ENCODE measurements around the gene IGFL4.
A peak's percentile ranks its signal among the peaks of the same experiment; 100 is the strongest.

The IGFL4 gene

GRCh38 chr19:46018729-46019251, 22.0 kb downstream of the IGFL4 start:
- no peak for DNase-seq

DNA sequence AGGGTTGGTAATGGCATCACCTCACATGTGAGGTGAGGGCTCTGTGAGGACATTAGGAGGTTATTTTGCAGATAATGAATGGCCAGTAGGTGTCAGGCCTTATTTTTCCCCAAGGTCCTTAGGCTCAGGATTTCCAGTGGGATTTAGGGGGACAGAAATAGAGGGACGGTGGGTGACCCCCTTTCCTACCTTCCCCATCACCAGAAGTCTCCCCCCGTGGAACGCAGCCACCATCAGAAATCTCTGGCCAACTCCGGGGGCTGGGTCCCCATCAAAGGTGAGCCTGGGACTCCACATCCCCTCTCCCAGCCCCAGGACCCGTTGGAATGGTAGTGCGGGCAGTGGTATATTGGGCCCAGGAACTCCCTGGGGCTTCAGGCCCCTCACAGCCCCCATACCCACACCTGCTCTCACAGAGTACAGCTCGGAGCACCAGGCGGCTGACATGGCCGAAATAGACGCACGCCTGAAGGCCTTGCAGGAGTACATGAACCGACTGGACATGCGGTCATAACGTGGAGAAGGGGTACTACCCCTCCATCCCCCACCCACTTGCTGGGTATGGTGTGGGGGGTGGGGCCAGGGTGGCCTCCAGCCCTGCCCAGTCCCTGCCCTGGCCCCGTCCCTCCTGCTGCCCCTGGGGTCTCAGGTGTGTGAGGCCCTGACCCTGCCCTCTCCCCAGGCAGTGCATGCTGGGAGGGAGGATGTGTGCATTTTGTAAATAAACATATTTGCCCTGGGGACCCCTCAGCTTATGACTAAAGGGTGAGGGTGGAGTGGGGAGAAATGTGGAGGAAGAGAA, 22.7 kb downstream of the IGFL4 start:
- no peak for DNase-seq

- DNase-seq: no peak
Observed at GRCh38 chr19:46017095-46017429, 23.7 kb downstream of the IGFL4 start.

DNA sequence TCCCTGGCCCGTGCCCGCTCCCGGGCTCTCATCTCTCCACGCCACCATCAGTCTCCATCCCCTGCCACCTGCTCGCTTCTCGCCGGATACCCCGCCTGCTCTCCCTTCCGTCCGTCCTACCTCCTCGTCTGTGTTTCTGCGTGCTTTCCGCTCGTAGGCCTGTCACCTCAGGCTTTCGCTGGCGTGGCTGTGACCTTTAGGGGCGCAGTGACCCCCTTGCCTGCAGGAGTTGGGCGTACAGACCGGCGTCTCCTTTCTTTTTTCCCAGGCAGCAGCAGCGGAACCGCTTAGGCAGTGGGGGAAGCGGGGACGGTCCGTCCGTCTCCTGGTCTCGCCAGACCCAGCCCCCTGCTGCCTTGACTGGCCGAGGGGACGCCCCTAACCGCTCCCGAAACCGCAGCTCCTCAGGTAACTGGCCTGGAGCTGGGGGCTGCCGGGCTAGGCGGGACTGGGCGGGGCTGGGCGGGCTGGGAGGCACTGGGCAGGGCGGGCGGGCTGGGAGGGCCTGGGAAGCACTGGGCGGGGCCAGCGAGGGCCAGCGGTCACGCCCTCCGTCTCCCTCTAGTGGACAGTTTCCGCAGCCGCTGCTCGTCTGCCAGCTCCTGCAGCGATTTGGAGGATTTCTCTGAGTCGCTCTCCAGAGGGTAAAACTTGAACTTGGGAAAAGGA, 24.2 kb downstream of the IGFL4 start:
- peak; percentile 68 for DNase-seq

- DNase-seq: peak; percentile 12
Observed at GRCh38 chr19:46015687-46016425, 24.9 kb downstream of the IGFL4 start.

- peak; percentile 49 for DNase-seq
Observed at GRCh38 chr19:46014941-46015686, 25.7 kb downstream of the IGFL4 start.

GRCh38 chr19:46014534-46014933, 26.3 kb downstream of the IGFL4 start:
- DNase-seq: no peak

GRCh38 chr19:46009530-46010510, 31.0 kb downstream of the IGFL4 start:
- peak; percentile 56 for DNase-seq

- DNase-seq: no peak
Observed at GRCh38 chr19:46006411-46006810, 34.4 kb downstream of the IGFL4 start.

GRCh38 chr19:46002678-46003275, 38.0 kb downstream of the IGFL4 start:
- no peak for DNase-seq

DNA sequence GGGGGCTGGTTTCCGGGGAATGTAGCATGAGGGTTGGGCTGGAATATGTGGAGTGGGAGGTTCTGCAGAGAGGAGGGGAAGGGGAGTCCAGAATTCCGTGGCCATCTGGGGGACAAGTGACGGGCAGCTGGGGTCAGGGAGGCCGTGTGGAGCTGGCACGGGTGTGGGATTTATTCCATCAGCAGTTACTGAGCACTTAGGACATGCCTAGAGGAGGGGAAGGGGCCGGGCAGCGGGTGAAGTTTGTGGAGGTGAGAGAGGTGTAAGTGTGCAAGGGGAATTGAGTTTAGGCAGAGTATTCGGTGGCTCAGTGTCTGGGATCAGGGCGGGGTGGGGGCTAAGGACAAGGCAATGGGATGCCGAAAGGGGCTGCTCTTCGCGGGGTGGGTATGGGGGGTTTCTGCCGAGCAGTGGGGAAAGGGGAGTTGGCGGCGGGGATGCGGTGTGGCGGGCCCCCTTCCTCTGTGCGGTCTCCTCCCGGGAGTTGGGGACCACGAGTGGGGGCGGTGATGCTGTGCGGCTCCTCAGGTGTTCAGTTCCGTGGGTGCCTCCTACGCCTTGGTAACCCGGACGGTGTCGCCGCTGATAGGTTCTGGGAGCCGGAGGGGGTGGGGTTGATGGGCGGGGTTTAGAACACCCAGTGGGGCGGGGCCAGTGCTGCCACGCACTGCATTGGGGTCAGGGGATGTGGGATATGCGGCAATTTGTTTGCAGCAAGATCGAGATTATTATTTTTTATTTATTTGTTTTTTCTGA, 40.1 kb downstream of the IGFL4 start:
- peak; percentile 67 for DNase-seq

DNA sequence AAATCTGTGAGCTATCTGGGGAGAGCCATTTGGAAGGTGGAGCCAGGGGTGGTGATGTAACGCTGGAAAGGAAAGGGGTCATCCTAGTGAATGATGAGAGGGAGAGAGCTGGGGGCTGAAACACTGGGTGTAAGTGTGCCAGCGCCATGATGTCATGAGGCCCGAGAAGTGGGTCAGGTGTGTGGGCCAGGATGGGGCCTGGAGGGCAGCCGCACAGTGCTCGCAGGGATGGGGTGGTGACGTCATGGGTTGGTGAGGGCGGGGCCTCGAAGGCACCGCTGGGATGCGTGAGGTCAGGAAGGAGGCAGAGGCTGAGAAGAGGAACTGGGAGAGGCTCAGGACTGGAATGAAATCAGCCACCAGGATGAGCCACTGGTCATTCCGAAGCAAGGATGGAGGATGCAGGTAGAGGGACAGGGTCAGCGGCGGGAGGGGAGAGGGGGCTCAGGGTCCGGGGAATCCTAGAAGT, 41.1 kb downstream of the IGFL4 start:
- no peak for DNase-seq

DNA sequence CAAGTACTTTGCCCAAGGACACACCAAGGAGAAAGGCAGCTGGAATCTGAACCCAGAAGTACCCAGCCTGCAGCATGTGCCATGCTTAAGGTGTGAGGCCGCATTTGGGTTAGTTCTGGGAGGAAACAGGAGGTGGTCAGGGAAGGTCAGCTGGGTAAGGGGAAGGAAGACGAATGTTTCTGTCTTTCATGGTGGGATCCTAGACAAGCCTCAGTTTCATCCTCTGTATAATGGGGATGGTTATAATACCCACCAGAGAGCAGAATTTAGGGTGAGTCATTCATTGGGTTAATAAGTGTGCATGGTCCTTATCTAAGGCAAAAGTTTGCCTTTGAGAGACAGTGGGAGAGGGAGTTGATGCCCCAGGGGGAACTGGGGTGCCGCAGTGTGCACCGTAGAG, 42.0 kb downstream of the IGFL4 start:
- no peak for DNase-seq

DNA sequence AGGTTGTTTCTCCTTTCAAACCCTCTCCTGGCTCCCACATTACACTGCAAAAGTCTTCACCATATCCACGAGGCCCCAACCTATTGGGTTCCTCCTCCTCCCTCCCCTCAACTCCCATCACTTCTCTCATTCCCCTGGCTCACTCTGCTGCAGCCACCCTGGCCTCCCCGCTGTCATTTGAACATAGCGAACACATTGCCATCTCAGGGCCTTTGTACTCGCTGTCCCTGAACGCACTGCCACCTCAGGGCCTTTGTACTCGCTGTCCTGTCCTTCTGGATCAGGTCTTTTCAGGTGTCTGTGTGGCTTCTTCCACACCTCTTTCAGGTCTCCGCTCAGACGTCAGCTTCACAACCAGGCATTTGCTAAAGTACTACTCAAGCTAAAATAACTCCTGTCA, 43.9 kb downstream of the IGFL4 start:
- DNase-seq: no peak

- no peak for DNase-seq
Observed at GRCh38 chr19:45995715-45996385, 45.0 kb downstream of the IGFL4 start.

GRCh38 chr19:45994998-45995714, 45.6 kb downstream of the IGFL4 start, which contains the start of gene CCDC61:
CCDC61 (plus strand) TSS chr19:45995467; CDS start chr19:46003019, 7,552 bp downstream.
- DNase-seq: peak; percentile 97

DNA sequence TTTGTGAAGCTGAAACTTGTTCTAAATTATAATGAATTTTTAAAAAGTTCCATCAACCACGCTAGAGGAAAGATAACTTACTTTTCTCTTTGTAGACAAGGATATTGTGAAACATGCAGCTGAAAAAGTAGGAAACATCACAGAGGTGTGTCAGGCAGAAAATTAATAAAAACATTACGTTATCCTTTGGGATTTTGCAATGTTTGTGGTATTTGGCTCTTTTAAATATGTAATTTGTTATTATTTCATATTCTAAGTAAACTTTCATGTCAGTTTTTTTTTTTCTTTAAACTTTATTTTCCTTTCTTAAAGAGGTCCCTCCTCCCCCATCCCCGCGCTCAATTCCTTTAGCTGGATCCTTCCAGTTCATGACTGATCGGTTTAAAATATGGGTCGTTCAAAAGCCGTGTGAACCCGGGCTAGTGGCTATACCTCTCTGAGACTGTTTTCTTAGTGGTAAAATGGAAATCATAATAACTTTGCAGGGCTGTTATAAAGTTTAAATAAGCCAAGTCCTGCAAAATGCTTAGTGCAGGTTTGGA, 46.3 kb downstream of the IGFL4 start:
- DNase-seq: no peak

GRCh38 chr19:45990113-45990728, 50.6 kb downstream of the IGFL4 start:
- DNase-seq: no peak

All from effector CD8-positive, alpha-beta T cell (primary cell).